Lung (tissue), 12 donors: ENCODE data around the gene BAZ2A. TPM values are rescaled to one million over a fixed set of nuclear protein-coding genes. Genes with fewer than 3 reads are reported as not detected.

Experiments used
- ATAC-seq: fragments of 200-7000 bp; cut with Tn5 transposase; one replicate; pipeline ENCODE4 v1.9.1; 2020; ENCODE audit warnings: moderate number of reproducible peaks; ENCODE audit not compliant: insufficient read depth, low FRiP score
- DNase-seq, 3 donors: peaks; one replicate each; pipeline ENCODE4 v3.0.0-alpha.2; 2013 to 2017
- H3K27ac ChIP-seq, 2 donors: one replicate each; pipeline ENCODE4 v1.5.1; 2013; ENCODE audit warnings: mild to moderate bottlenecking in 2 of 2, moderate library complexity in 2 of 2, control low read depth in 1 of 2, inconsistent platforms in 1 of 2, low read depth in 1 of 2, low read length in 1 of 2
- H3K27me3 ChIP-seq, 3 donors: one replicate each; pipeline ENCODE4 v1.5.1; 2013; ENCODE audit warnings: low read length in 2 of 3; ENCODE audit not compliant: control insufficient read depth in 3 of 3, insufficient read depth in 3 of 3
- H3K36me3 ChIP-seq, 4 donors: one replicate each; pipeline ENCODE4 v1.5.1; 2013; ENCODE audit warnings: low read length in 4 of 4, mild to moderate bottlenecking in 1 of 4, moderate library complexity in 1 of 4; ENCODE audit not compliant: control insufficient read depth in 4 of 4, insufficient read depth in 4 of 4
- H3K4me1 ChIP-seq, 5 donors: one replicate each; pipeline ENCODE4 v1.5.1; 2013; ENCODE audit warnings: low read length in 5 of 5, mild to moderate bottlenecking in 2 of 5, moderate library complexity in 1 of 5; ENCODE audit not compliant: control insufficient read depth in 5 of 5, insufficient read depth in 5 of 5
- H3K4me3 ChIP-seq: one replicate; pipeline ENCODE4 v1.5.1; 2013; ENCODE audit warnings: mild to moderate bottlenecking, control low read depth, moderate library complexity
- H3K9ac ChIP-seq, 2 donors: one replicate each; pipeline ENCODE4 v1.5.1; 2013; ENCODE audit warnings: low read length in 2 of 2, control low read depth in 1 of 2; ENCODE audit not compliant: insufficient read depth in 1 of 2
- H3K9me3 ChIP-seq, 4 donors: one replicate each; pipeline ENCODE4 v1.5.1; 2013; ENCODE audit warnings: low read length in 3 of 4, mild to moderate bottlenecking in 1 of 4, moderate library complexity in 1 of 4; ENCODE audit not compliant: control insufficient read depth in 4 of 4, insufficient read depth in 3 of 4
- WGBS, 2 donors: extraction: QIAGEN DNeasy Blood & Tissue Kit; methylation state at CpG; one replicate each; pipeline ENCODE4 v1.1.7; 2013; 5-methylcytosine and 5-hydroxymethylcytosine counted together
- polyA plus RNA-seq, 2 donors: library from polyadenylated mRNA; stranded (reverse); fragments of 200-250 nt; gene quantifications; one replicate each; pipeline ENCODE4 v1.2.1, GENCODE V29; 2013
- total RNA-seq, 2 donors: library from RNA; depleted of rRNA in 1 of 2; stranded (reverse); fragments of >200 nt in 1 of 2; gene quantifications; one replicate each; pipeline ENCODE4 v1.2.1, GENCODE V29; 2014 to 2021
- TF ChIP-seq, protein P1 (sequence below): IDR thresholded peaks from 2 replicates; pipeline ENCODE4 v1.5.1; 2012; ENCODE audit warnings: mild to moderate bottlenecking; ENCODE audit errors: control extremely low read depth, extremely low read depth
- donor health status: control.
- donor health status: control.
- donor health status: Bipolar disorder and iron deficiency.
- donor health status: healthy.
- donor health status: DM: yes; HTN: yes; CAD: no.

The BAZ2A gene
- total and polyA plus RNA-seq, 4 donors: 31.3 to 92.0 (median 60.5) TPM

DNA sequence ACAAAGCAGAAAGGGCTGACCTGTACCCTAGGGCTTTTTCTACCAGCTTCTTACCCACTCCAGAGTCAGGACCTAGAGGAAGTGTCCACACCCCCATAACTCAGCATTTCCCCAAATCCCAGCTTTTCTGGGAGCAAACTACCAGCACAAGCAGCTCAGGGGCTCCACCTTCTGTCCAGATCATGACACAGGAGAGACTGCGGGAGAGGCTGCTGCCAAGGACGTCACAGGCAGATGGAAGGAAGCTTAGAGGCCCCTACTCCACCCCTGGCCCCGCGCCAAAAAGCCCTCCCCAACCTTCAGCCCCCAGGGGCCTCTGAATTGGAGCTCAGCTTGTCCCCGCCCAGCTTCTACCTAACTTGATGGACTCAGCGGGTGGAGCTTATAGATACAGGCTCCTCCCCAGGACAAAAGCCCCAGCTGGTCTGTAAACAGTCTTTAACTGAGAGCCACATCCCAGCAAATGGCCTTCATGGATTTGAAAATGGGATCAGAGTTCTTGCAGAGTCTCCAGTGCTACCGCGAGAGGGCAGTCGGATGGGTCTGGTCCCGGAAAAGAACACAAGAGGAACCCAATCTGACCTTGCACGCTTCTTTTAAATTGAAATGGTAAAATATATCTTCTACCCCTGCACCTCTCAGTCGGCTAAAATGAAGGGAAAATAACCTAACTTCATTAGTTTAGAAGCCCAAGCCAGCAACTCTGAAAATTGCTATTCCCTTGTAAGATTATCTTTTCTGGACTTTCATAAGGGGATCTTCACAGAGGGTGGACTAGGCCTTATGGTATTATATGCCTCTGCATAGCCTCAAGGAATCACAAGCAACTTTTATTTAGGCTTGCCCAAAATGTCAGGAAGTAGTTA lies 6.8 kb upstream of the BAZ2A start:
- DNase-seq: peak; percentile 100
- peak; percentile 71 for ATAC-seq
- Histone ChIP-seq H3K36me3 (peaks cover 22 to 32% (median 29%) of the 10 kb centered on the region in 4 donors), H3K4me1 (peaks cover 11 to 50% (median 18%) of the 10 kb centered on the region in 5 donors), H3K9me3 (no peaks in the 10 kb centered on the region), H3K9ac (peak overlapping the region in 1 of 2 donors; percentile 93), H3K27ac (peak overlapping the region; percentile 77 to 95), H3K27me3 (no peaks in the 10 kb centered on the region), H3K4me3 (no peak overlapping the region)
- TF ChIP-seq, protein P1, sequence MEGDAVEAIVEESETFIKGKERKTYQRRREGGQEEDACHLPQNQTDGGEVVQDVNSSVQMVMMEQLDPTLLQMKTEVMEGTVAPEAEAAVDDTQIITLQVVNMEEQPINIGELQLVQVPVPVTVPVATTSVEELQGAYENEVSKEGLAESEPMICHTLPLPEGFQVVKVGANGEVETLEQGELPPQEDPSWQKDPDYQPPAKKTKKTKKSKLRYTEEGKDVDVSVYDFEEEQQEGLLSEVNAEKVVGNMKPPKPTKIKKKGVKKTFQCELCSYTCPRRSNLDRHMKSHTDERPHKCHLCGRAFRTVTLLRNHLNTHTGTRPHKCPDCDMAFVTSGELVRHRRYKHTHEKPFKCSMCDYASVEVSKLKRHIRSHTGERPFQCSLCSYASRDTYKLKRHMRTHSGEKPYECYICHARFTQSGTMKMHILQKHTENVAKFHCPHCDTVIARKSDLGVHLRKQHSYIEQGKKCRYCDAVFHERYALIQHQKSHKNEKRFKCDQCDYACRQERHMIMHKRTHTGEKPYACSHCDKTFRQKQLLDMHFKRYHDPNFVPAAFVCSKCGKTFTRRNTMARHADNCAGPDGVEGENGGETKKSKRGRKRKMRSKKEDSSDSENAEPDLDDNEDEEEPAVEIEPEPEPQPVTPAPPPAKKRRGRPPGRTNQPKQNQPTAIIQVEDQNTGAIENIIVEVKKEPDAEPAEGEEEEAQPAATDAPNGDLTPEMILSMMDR: peak; percentile 45
- 1 to 3% methylated on average over 12 of the region's 12 CpGs for WGBS, 2 donors

DNA sequence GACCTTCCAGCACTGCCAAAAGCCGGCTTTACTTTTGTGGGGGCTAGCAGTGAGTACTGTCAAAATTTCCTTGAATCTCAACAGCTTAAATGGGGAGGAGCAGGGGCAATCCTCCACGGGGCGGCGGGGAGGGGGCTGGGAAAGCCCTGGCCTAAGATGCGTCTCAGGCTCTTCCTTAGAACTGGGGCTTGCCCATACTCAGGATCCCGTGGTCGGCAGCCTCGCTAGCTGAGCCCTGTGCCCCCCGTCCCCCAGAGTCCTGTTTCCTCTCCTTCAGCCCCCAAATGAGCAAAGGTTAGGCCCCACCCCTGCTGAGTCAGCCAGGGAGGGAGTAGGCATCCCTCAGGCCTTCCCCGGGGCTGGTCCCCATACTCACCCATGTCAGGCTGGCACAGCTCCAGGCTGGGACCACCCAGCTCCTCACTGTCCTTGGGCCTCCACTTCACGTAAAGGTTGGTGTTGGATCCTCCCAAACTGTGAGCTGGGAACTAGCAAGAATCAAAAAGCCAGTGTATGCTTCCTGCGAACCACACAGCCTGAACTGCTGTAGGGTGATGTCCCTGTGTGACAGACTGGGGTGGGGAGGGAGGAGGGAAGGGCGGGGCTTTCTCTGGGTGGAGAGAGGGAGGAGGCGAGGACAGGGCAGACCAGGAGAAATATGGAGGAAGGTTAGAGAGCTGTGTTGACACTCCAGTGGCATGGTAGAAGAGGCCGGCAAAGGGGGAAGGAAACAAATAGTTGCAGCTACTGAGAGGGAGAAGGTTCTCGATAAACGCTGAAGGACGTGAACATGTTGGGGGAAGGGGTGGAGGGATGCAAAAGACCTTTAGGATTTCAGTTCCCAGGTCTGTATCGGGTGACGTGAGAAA lies 5.9 kb upstream of the BAZ2A start:
- Histone ChIP-seq H3K36me3 (peaks cover 22 to 30% (median 24%) of the 10 kb centered on the region in 4 donors), H3K9ac (peak overlapping the region; percentile 14 to 97), H3K27ac (peak overlapping the region; percentile 77 to 95), H3K27me3 (no peaks in the 10 kb centered on the region), H3K4me3 (peak overlapping the region; percentile 74), H3K4me1 (peaks cover 15 to 53% (median 19%) of the 10 kb centered on the region in 5 donors), H3K9me3 (no peaks in the 10 kb centered on the region)
- TF ChIP-seq, protein P1: no peak
- WGBS, 2 donors: 1 to 2% methylated on average over 20 of the region's 20 CpGs
- ATAC-seq (peak; percentile 75), DNase-seq (peak; percentile 91 to 95 (median 95))

DNA sequence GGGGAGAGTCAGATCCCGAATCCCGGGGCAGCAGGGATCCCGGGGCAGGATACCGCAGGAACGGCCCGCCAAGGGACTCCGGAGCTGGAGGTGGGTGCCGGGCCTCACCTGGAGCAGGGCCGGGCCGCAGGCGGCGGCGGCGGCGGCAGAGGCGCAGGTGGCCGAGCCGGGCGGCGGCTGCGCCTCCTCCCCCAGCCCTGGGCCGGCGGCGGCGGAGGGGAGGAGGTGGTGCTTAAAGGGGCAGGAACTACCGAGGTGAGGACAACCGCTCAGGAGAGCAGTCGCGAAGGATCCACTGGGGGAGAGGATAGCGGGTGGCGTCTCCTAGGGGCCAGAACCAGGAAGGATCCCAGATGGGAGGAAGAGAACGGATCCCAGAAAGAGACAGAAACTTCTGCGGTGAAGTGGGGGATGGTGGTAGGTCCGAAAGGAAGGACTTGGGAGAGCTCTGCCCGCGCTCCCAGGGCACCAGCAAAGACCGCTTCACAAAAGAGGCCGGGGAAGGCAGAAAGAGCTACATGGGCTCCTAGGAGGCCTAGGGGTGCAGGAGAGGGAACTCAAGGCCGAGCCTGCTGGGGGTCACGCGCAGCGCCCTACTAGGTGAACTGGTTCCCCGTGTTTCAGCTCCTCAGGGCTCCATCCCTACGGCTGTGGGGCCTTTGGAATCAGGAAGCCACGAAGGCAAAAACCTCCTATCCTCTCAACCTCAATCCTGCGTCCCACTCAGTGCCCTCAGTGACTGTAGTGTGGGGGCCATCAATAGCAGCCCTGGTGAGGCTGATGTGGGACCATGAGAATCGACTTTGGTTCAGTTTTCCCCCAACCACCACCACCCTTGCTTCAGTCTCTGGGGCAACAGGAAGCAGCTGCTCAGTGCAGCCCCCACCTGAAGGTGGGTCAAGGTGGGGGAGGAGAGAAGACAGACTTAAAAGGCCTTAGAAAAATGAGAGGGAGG lies 5.0 kb upstream of the BAZ2A start:
- H3K9me3 ChIP-seq: no peaks in the 10 kb centered on the region
- peak overlapping the region; percentile 74 for H3K4me3 ChIP-seq
- H3K27me3 ChIP-seq: no peaks in the 10 kb centered on the region
- peak overlapping the region in 1 of 2 donors; percentile 97 for H3K9ac ChIP-seq
- peaks cover 15 to 59% (median 21%) of the 10 kb centered on the region in 5 donors for H3K4me1 ChIP-seq
- H3K36me3 ChIP-seq: peaks cover 20 to 23% (median 22%) of the 10 kb centered on the region in 4 donors
- TF ChIP-seq, protein P1: no peak
- DNase-seq: peak; percentile 68 to 77 (median 69)
- 0 to 1% methylated on average over 43 to 47 of the region's 47 CpGs for WGBS, 2 donors
- ATAC-seq: peak; percentile 25
- peak overlapping the region; percentile 77 to 95 for H3K27ac ChIP-seq
